ENCODE data around the gene CTPS1.

DNA sequence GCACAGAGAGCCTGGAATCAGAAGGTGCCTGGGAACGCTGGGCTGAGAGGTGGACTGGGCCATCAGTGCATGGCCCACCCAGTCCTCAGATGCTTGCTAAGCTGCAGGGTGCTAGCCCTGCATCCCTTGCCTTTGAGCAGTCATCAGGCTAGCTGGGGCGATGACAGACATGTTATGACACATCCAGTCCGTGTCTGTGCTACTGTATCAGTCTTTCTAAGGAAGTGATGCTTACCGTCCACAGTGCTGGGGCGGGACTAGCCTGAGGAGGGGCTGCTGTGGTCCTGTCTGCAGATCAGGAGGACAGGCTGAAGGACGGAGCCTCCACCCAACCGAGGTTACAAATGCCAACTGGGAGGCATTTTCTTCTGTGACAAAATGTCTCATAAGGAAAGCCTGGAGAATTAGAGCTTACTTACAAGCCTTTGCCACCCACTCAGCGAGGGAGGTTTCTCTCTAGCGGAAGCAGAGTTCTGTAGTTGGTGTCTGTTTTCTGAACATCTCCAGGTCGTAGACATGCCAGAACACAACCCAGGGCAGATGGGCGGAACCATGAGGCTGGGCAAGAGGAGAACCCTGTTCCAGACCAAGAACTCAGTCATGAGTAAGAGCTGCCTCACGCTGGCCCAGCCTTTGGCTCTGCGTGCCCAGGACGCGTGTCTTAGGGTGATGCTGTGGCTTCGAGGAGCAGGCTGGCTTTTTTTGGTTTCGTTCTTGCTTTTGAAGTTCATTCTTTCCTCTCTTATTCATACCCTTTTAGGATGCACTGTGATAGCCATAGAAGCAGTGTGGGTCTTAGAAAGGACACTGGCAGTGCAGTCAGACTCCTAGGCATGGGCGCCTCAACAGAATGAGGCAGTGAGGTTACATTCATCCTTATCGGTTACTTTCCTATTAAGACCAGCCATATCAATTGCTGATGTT lies 27.7 kb downstream of the CTPS1 start:
- TF ChIP-seq, protein P1, sequence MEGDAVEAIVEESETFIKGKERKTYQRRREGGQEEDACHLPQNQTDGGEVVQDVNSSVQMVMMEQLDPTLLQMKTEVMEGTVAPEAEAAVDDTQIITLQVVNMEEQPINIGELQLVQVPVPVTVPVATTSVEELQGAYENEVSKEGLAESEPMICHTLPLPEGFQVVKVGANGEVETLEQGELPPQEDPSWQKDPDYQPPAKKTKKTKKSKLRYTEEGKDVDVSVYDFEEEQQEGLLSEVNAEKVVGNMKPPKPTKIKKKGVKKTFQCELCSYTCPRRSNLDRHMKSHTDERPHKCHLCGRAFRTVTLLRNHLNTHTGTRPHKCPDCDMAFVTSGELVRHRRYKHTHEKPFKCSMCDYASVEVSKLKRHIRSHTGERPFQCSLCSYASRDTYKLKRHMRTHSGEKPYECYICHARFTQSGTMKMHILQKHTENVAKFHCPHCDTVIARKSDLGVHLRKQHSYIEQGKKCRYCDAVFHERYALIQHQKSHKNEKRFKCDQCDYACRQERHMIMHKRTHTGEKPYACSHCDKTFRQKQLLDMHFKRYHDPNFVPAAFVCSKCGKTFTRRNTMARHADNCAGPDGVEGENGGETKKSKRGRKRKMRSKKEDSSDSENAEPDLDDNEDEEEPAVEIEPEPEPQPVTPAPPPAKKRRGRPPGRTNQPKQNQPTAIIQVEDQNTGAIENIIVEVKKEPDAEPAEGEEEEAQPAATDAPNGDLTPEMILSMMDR (IDR thresholded peaks at IDR 0.05; ENCODE audit: low read length): no peak
- TF ChIP-seq EZH2phosphoT487 (IDR thresholded peaks at IDR 0.05; ENCODE audit: low read length): no peak
- no peak for TF ChIP-seq EZH2 (optimal IDR thresholded peaks at IDR 0.05; ENCODE audit: low read depth, low read length)

Measured in MM.1S (cell line).